Right lobe of liver (tissue), 6 donors: ENCODE results near the gene EPHA3. TPM values are rescaled to one million over a fixed set of nuclear protein-coding genes. Genes with fewer than 3 reads are reported as not detected.

Source experiments
- ATAC-seq, 4 donors: fragments of 200-7000 bp; cut with Tn5 transposase; one replicate each; pipeline ENCODE4 v1.9.1; 2020; ENCODE audit warnings: mild to moderate bottlenecking in 4 of 4, moderate library complexity in 4 of 4
- DNase-seq, 3 donors: peaks; one replicate each; pipeline ENCODE4 v3.0.0-alpha.2; 2020
- H3K27ac ChIP-seq, 3 donors: fragments of 200-600 bp; one replicate each; pipeline ENCODE4 v1.8.0; 2022
- H3K27me3 ChIP-seq, 2 donors: fragments of 200-600 bp; one replicate each; pipeline ENCODE4 v1.8.0; 2022
- H3K36me3 ChIP-seq, 4 donors: fragments of 200-600 bp; sonication (generic) in 1 of 4; one replicate each; pipeline versions ENCODE4 v1.5.1 to v1.8.0; 2017 to 2022; ENCODE audit warnings: control low read depth in 1 of 4
- H3K4me1 ChIP-seq, 4 donors: fragments of 200-600 bp; sonication (generic) in 1 of 4; one replicate each; pipeline versions ENCODE4 v1.5.1 to v1.8.0; 2017 to 2022; ENCODE audit warnings: control low read depth in 1 of 4
- H3K4me3 ChIP-seq, 3 donors: fragments of 200-600 bp; one replicate each; pipeline ENCODE4 v1.8.0; 2022
- H3K9me3 ChIP-seq, 4 donors: fragments of 200-600 bp; sonication (generic) in 1 of 4; one replicate each; pipeline versions ENCODE4 v1.5.1 to v1.8.0; 2017 to 2022; ENCODE audit warnings: control low read depth in 1 of 4
- CTCF ChIP-seq, 4 donors: fragments of 200-600 bp in 3 of 4; fragments of 450-650 bp in 1 of 4; IDR thresholded peaks; one replicate each; pipeline versions ENCODE4 v1.5.1 to v1.8.0; 2016 to 2022; ENCODE audit warnings: antibody characterized with exemption in 4 of 4, mild to moderate bottlenecking in 2 of 4
- POLR2A ChIP-seq: fragments of 450-650 bp; IDR thresholded peaks from one replicate; pipeline ENCODE4 v1.6.1; 2017; ENCODE audit warnings: antibody characterized with exemption, mild to moderate bottlenecking
- WGBS: methylation state at CpG from one replicate; pipeline ENCODE4 v1.1.6; 2018; ENCODE audit warnings: low coverage, low lambda C conversion rate; ENCODE audit not compliant: insufficient coverage; ENCODE audit errors: missing lambda C conversion rate; 5-methylcytosine and 5-hydroxymethylcytosine counted together
- intact Hi-C, 2 donors: fragments of 100-400 bp; cut with DNase I; formaldehyde crosslinking; loops; one replicate each; pipeline versions ENCODE4 v1.11.2 to v1.14.1; 2022
- total RNA-seq, 6 experiments: library from RNA; depleted of rRNA in 2 of 6; stranded (reverse); fragments of >200 nt in 2 of 6; fragmentation: NEBNext Ultra II Directional in 3 of 6; extraction: Animal tissue kit (Norgen Biotek cat#: 25700) in 3 of 6; gene quantifications; one replicate each; pipeline versions ENCODE4 v1.1.0 to v1.2.4, GENCODE V29; 2016 to 2023
- donor health status: DM: no; HTN: yes; CAD: no.
- donor health status: DM: no; HTN: no; CAD: no.
- donor health status: DM: no; HTN: no; CAD: no.
- donor health status: DM: no; HTN: yes; CAD: no.
- donor health status: DM: no; HTN: yes; CAD: no.

Gene EPHA3
- total RNA-seq, 6 experiments from 2014 or later: 0.95 to 2.9 (median 1.5) TPM

DNA sequence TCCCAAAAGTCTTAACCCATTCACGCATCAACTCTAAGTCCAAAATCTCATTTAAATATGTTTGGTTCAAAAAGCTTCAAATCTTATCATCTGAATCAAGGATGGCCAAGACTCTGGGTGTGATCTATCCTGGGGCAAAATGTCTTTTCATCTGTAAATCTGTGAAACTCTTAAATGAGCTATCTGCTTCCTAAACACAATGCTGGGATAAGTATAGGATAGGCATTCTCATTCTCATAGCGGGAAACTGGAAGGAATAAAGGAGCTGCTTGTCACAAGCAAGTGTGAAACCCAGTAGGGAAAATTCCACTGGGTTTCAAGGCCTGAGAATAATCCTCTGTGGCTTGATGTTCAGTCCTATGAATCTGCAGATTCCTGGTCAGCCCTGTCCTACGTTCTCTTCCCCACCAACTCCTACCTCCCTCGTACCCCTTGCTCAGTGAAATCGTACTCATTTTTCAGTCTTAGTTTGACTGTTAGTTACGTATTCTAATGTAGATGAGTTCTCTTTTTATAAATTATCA lies 156.7 kb downstream of the EPHA3 start:
- no peaks in the 10 kb centered on the region for H3K9me3 ChIP-seq
- H3K4me3 ChIP-seq: no peak overlapping the region
- H3K4me1 ChIP-seq: no peaks in the 10 kb centered on the region
- no peaks in the 10 kb centered on the region for H3K27me3 ChIP-seq
- no peak for TF ChIP-seq CTCF (IDR thresholded peaks at IDR 0.05)
- no peak for TF ChIP-seq POLR2A
- 44% methylated on average over 6 of the region's 6 CpGs for WGBS
- intact Hi-C loops: no loop called here
- ATAC-seq: no peak
- H3K27ac ChIP-seq: no peak overlapping the region
- no peak for DNase-seq
- no peaks in the 10 kb centered on the region for H3K36me3 ChIP-seq

GRCh38 chr3:89266074-89266473 lies 158.7 kb downstream of the EPHA3 start:
- no peak for ATAC-seq
- intact Hi-C loops: no loop called here
- Histone ChIP-seq H3K9me3 (no peaks in the 10 kb centered on the region), H3K4me1 (no peaks in the 10 kb centered on the region), H3K27ac (no peak overlapping the region), H3K36me3 (no peaks in the 10 kb centered on the region), H3K4me3 (no peak overlapping the region), H3K27me3 (no peaks in the 10 kb centered on the region)
- DNase-seq: no peak
- WGBS: 46% methylated on average over 1 of the region's 1 CpG
- TF ChIP-seq POLR2A: no peak
- TF ChIP-seq CTCF (IDR thresholded peaks at IDR 0.05): no peak

DNA sequence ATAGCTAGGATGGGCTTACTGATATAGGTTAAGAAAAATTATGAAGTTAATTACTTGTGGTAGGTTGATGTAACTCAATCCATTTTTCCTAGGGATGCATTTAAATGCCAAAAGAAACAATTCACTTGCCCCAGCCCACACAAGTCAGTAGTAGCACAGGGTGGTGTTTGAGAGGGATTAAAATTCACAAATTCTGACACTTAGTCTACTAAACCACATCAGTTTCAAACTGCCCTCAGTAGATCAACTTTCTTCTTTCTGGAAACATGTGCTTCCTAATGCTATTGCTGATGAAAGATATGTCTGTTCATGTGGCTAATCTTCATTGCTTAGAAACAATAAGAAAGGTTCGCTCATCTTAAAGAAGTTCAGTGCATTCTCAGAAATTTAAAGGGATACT lies 160.6 kb downstream of the EPHA3 start:
- H3K4me3 ChIP-seq: no peak overlapping the region
- H3K27ac ChIP-seq: no peak overlapping the region
- no peaks in the 10 kb centered on the region for H3K36me3 ChIP-seq
- intact Hi-C loops: no loop called here
- H3K4me1 ChIP-seq: no peaks in the 10 kb centered on the region
- DNase-seq (no peak), ATAC-seq (no peak)
- TF ChIP-seq CTCF (IDR thresholded peaks at IDR 0.05) (no peak), POLR2A (no peak)
- no peaks in the 10 kb centered on the region for H3K9me3 ChIP-seq
- WGBS: 61% methylated on average over 1 of the region's 1 CpG
- H3K27me3 ChIP-seq: no peaks in the 10 kb centered on the region

GRCh38 chr3:89270201-89270600 lies 162.8 kb downstream of the EPHA3 start:
- intact Hi-C loops: no loop called here
- no peaks in the 10 kb centered on the region for H3K9me3 ChIP-seq
- H3K36me3 ChIP-seq: no peaks in the 10 kb centered on the region
- DNase-seq (no peak), ATAC-seq (no peak)
- no peaks in the 10 kb centered on the region for H3K27me3 ChIP-seq
- H3K4me3 ChIP-seq: no peak overlapping the region
- TF ChIP-seq POLR2A: no peak
- no peak for TF ChIP-seq CTCF (IDR thresholded peaks at IDR 0.05)
- 11% methylated on average over 1 of the region's 1 CpG for WGBS
- H3K4me1 ChIP-seq: no peaks in the 10 kb centered on the region
- H3K27ac ChIP-seq: no peak overlapping the region

- 47% methylated on average over 5 of the region's 5 CpGs for WGBS
- intact Hi-C loops: no loop called here
- Histone ChIP-seq H3K9me3 (no peaks in the 10 kb centered on the region), H3K27ac (no peak overlapping the region), H3K4me1 (no peaks in the 10 kb centered on the region), H3K4me3 (no peak overlapping the region), H3K36me3 (no peaks in the 10 kb centered on the region), H3K27me3 (no peaks in the 10 kb centered on the region)
- DNase-seq (no peak), ATAC-seq (no peak)
- no peak for TF ChIP-seq POLR2A
- no peak for TF ChIP-seq CTCF (IDR thresholded peaks at IDR 0.05)
Observed at GRCh38 chr3:89275001-89275400, 167.6 kb downstream of the EPHA3 start.
